K562 (cell line): ENCODE data around the gene FITM1. TPM values are rescaled to one million over a fixed set of nuclear protein-coding genes. Genes with fewer than 3 reads are reported as not detected.

Experiments
- CREM ChIP-seq: IDR thresholded peaks from 2 replicates; pipeline ENCODE4 v1.6.1; 2014; ENCODE audit warnings: antibody characterized with exemption, low read depth
- NEUROD1 ChIP-seq: fragments of 150-350 bp; IDR thresholded peaks from 2 replicates; pipeline ENCODE4 v1.6.1; 2014; ENCODE audit warnings: borderline replicate concordance, low read length, low read depth; ENCODE audit not compliant: partially characterized antibody
- PML ChIP-seq: IDR thresholded peaks from 2 replicates; pipeline ENCODE4 v1.6.1; 2012; ENCODE audit warnings: low read length, inconsistent platforms
- POLR2G ChIP-seq: fragments of 200-400 bp; formaldehyde crosslinking; IDR thresholded peaks from 2 replicates; pipeline ENCODE4 v1.6.1; 2017; ENCODE audit warnings: low read depth, mild to moderate bottlenecking, antibody characterized with exemption, low read length, moderate library complexity
- PRDM10 ChIP-seq: fragments of 450-650 bp; IDR thresholded peaks from 2 replicates; pipeline ENCODE4 v1.6.1; 2018; ENCODE audit not compliant: partially characterized antibody
- PREB ChIP-seq: sonication (generic); formaldehyde crosslinking; IDR thresholded peaks from 2 replicates; pipeline ENCODE4 v1.8.1; 2023; ENCODE audit warnings: mild to moderate bottlenecking, missing genetic modification reagents
- RBM39 ChIP-seq: fragments of 200-400 bp; formaldehyde crosslinking; optimal IDR thresholded peaks from 2 replicates; pipeline ENCODE3; 2018; ENCODE audit warnings: low read depth, low read length
- SMAD1 ChIP-seq: fragments of 150-350 bp; IDR thresholded peaks from 2 replicates; pipeline ENCODE4 v1.6.1; 2014; ENCODE audit warnings: low read length, low read depth; ENCODE audit not compliant: partially characterized antibody
- USF1 ChIP-seq: sonication (generic); formaldehyde crosslinking; IDR thresholded peaks from 2 replicates; pipeline ENCODE4 v1.9.0; 2022; ENCODE audit warnings: mild to moderate bottlenecking, missing genetic modification reagents
- VEZF1 ChIP-seq: fragments of 200-800 bp; sonication (Bioruptor generic); IDR thresholded peaks from 2 replicates; pipeline ENCODE4 v1.6.1; 2017; ENCODE audit warnings: missing genetic modification characterization, missing compliant biosample characterization
- ZBTB17 ChIP-seq: fragments of 450-650 bp; formaldehyde crosslinking; IDR thresholded peaks from 2 replicates; pipeline ENCODE4 v1.4.0; 2020; ENCODE audit warnings: mild to moderate bottlenecking
- polyA plus RNA-seq, 8 experiments: library from polyadenylated mRNA; depleted of rRNA in 4 of 8; stranded (reverse) in 5 of 8; unstranded in 3 of 8; fragments of >200 nt; fragmentation: Nextera tagmentation in 2 of 8; fragmentation: Illumina TruSeq in 1 of 8; extraction: Ambion mirVana in 2 of 8; extraction: Trizol in 1 of 8; gene quantifications; 2 replicates each; pipeline versions ENCODE4 v1.2.1 to v1.2.3, GENCODE V29; 2011 to 2014; ENCODE audit warnings: inconsistent platforms in 1 of 8, missing spikeins in 1 of 8
- total RNA-seq, 7 experiments: library from RNA; depleted of rRNA in 6 of 7; stranded (reverse); fragments of >200 nt in 6 of 7; fragmentation: Illumina TruSeq in 2 of 7; extraction: Trizol in 2 of 7; gene quantifications; 2 replicates each; pipeline versions ENCODE4 v1.2.1 to v1.2.3, GENCODE V29; 2011 to 2021; ENCODE audit warnings: low replicate concordance in 1 of 7
- TF ChIP-seq, protein P1 (sequence below): fragments of 450-650 bp; IDR thresholded peaks from 2 replicates; pipeline ENCODE4 v1.6.1; 2017; ENCODE audit warnings: antibody characterized with exemption, mild to moderate bottlenecking

Gene FITM1
- total and polyA plus RNA-seq, 9 of the 15 experiments (the other 6 are each of a cell fraction or from before 2014, with no cell fraction given), result 0.09 to 0.20 TPM; not detected in 7

DNA sequence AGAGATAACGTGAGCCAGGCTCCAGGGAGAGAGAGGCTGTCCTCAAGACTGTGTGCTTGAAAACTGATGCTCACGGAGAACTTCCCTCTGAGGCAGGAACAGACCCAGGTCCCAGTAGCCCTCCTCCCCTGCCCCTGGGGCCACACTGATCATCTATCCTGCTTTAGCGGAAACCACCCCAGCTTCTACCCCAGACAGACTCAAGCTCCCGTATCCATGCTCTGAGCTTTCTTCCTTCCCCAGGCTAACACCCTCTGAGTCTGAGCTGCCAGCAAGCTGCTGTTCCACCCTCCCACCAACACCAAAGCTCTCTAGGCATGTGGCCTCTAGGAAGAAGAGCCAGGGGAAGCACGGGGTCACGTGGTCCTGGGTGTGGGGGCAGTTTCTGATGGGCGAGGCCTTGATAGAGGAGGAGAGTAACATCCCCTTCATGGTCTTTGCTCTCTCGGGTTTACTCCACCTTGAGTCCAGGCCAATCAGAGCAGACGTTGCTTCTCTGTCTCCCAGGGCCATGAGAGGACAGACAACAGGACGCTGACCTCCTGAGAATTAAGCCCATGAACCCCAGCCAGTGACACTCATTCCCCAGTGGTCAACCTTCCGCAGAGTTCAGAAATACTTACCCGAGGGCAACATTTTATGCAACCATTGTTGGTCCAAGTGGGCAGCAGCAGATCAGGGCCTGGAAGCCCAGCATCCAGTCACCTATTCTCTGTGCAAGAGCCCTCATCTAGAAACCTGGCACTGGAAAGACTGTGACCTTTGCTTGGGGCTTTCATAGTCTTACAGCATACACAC lies 35.0 kb upstream of the FITM1 start (continued):
- peak; percentile 75 for TF ChIP-seq PRDM10
- TF ChIP-seq PML, result no peak
- TF ChIP-seq ZBTB17, result peak; percentile 41; the same call in 1 of the 2 replicates
- TF ChIP-seq, protein P1, sequence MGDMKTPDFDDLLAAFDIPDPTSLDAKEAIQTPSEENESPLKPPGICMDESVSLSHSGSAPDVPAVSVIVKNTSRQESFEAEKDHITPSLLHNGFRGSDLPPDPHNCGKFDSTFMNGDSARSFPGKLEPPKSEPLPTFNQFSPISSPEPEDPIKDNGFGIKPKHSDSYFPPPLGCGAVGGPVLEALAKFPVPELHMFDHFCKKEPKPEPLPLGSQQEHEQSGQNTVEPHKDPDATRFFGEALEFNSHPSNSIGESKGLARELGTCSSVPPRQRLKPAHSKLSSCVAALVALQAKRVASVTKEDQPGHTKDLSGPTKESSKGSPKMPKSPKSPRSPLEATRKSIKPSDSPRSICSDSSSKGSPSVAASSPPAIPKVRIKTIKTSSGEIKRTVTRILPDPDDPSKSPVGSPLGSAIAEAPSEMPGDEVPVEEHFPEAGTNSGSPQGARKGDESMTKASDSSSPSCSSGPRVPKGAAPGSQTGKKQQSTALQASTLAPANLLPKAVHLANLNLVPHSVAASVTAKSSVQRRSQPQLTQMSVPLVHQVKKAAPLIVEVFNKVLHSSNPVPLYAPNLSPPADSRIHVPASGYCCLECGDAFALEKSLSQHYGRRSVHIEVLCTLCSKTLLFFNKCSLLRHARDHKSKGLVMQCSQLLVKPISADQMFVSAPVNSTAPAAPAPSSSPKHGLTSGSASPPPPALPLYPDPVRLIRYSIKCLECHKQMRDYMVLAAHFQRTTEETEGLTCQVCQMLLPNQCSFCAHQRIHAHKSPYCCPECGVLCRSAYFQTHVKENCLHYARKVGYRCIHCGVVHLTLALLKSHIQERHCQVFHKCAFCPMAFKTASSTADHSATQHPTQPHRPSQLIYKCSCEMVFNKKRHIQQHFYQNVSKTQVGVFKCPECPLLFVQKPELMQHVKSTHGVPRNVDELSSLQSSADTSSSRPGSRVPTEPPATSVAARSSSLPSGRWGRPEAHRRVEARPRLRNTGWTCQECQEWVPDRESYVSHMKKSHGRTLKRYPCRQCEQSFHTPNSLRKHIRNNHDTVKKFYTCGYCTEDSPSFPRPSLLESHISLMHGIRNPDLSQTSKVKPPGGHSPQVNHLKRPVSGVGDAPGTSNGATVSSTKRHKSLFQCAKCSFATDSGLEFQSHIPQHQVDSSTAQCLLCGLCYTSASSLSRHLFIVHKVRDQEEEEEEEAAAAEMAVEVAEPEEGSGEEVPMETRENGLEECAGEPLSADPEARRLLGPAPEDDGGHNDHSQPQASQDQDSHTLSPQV, result peak; percentile 83; the same call in 1 of the 2 replicates
- TF ChIP-seq PREB (CRISPR knock-in tag), result no peak
- peak; percentile 52 for TF ChIP-seq RBM39
- peak; percentile 95 for TF ChIP-seq USF1 (CRISPR knock-in tag)
- peak; percentile 45 for TF ChIP-seq VEZF1 (CRISPR knock-in tag)
- TF ChIP-seq POLR2G, result peak; percentile 38; the same call in 1 of the 2 replicates
- TF ChIP-seq NEUROD1, result peak; percentile 50
- TF ChIP-seq SMAD1, result peak; percentile 64
- peak; percentile 19; the same call in 1 of the 2 replicates for TF ChIP-seq CREM
